H7 (cell line): ENCODE data around the gene ZNF683. TPM values are rescaled to one million over a fixed set of nuclear protein-coding genes. Genes with fewer than 3 reads are reported as not detected.

Experiments
- DNase-seq: peaks from one replicate; pipeline ENCODE4 v3.0.0; 2012
- H3K27me3 ChIP-seq: 2 replicates; pipeline ENCODE4 v1.6.0; 2011; ENCODE audit warnings: mild to moderate bottlenecking, low read length; ENCODE audit not compliant: control insufficient read depth, insufficient read depth
- H3K36me3 ChIP-seq: replicated peaks from 2 replicates; pipeline ENCODE4 v1.5.1; 2011; ENCODE audit warnings: low read length; ENCODE audit not compliant: control insufficient read depth, insufficient read depth
- H3K4me3 ChIP-seq: 2 replicates; pipeline ENCODE4 v1.5.1; 2011; ENCODE audit warnings: low read depth, mild to moderate bottlenecking, control low read depth, low read length, moderate library complexity; ENCODE audit not compliant: insufficient read depth
- total RNA-seq: library from RNA; depleted of rRNA; stranded (reverse); fragments of >200 nt; shearing (Covaris generic); gene quantifications from 2 replicates; pipeline ENCODE4 v1.2.3, GENCODE V29; 2014

The ZNF683 gene
- total RNA-seq, 1 experiment from 2014 or later: not detected

DNA sequence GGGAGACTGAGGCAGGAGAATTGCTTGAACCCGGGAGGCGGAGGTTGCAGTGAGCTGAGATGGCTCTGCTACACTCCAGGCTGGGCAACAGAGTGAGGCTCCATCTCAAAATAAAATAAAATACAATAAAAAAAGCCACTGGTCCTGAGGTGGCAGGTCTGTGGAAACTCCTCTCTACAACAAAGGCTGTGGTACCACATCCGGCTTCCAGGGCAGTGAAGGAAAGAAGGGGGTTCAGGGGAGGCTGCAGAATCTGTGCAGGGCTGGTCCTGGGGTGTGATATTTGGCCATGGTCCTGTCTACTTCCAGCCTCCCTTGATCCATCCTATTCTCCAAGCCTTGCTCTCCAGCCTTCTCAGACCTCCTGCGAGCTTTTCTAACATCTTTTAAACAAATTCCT, 731 bp upstream of the ZNF683 start:
- Histone ChIP-seq H3K27me3 (no peaks in the 10 kb centered on the region), H3K4me3 (no peak overlapping the region), H3K36me3 (no peaks in the 10 kb centered on the region)
- DNase-seq: no peak

GRCh38 chr1:26372039-26372438, 511 bp downstream of the ZNF683 start:
- no peak overlapping the region for H3K4me3 ChIP-seq
- H3K27me3 ChIP-seq: no peaks in the 10 kb centered on the region
- no peaks in the 10 kb centered on the region for H3K36me3 ChIP-seq
- DNase-seq: no peak

DNA sequence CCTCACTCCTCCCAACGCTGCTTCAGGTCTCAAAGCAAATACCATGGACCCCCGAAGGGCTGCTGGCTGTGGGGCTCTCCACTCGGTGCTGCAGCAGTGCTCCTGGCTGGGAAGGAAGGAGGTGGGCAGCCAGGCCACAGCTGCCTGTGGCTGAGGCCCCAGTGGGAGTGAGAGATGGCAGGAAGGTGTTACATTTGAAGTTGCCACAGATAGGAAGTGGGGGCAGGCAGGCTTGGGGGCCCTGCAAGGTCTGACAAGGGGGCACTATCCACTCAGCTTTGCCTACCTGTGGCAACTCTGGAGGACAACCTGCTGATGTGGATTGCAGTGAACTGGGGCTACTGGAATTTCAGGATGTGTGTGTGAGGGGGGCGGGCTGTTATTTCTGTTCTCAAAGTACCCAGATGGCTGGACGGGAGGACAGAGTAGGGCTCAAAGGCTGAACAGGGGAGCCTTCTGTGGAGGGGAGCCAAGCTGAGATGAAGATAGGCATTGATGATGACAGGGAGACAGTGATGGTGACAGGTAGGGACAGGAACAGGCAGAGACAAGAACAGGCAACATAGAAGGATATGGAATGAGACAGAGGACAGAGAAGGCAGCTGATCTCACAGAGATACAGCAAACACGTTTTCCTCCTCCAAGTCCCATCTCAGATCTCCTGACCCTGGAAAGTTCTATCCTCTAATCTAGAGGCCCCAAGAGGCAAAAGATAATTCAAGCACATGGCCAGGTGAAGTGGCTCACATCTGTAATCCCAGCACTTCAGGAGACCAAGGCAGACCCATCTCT, 1.8 kb downstream of the ZNF683 start:
- Histone ChIP-seq H3K27me3 (no peaks in the 10 kb centered on the region), H3K36me3 (no peaks in the 10 kb centered on the region), H3K4me3 (no peak overlapping the region)
- no peak for DNase-seq

GRCh38 chr1:26368486-26368885, 4.1 kb downstream of the ZNF683 start:
- Histone ChIP-seq H3K27me3 (peaks cover 5% of the 10 kb centered on the region; the same call in 1 of the 2 replicates), H3K4me3 (no peak overlapping the region), H3K36me3 (no peaks in the 10 kb centered on the region)
- DNase-seq: no peak

GRCh38 chr1:26368006-26368405, 4.5 kb downstream of the ZNF683 start:
- H3K27me3 ChIP-seq: peaks cover 5% of the 10 kb centered on the region; the same call in 1 of the 2 replicates
- peak; percentile 23 for DNase-seq
- no peaks in the 10 kb centered on the region for H3K36me3 ChIP-seq
- H3K4me3 ChIP-seq: no peak overlapping the region

GRCh38 chr1:26367441-26367840, 5.1 kb downstream of the ZNF683 start:
- Histone ChIP-seq H3K27me3 (peaks cover 5% of the 10 kb centered on the region; the same call in 1 of the 2 replicates), H3K4me3 (no peak overlapping the region), H3K36me3 (no peaks in the 10 kb centered on the region)
- DNase-seq: peak; percentile 27

DNA sequence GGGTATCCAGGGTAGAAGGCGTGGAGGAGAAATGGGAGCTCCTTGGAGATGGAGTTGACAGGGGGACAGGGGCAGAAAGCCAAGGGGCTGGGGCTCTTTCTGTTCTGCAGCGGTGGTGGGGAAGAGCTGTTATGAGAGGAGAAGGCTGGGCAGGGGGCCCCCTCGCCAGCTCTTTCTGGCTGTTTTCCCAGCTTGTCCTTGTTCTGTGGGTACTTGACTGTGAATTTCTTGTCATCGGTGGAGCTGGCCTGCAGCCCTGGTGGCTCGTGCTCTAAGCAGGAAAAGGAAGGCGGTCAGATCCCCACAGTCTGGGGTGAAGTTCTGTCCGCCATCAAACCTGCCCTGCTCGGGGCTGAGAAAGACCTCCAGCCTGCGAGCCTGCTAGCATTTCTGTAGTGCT, 7.6 kb downstream of the ZNF683 start:
- no peaks in the 10 kb centered on the region for H3K36me3 ChIP-seq
- peaks cover 16% of the 10 kb centered on the region for H3K27me3 ChIP-seq
- peak; percentile 23 for DNase-seq
- H3K4me3 ChIP-seq: no peak overlapping the region

DNA sequence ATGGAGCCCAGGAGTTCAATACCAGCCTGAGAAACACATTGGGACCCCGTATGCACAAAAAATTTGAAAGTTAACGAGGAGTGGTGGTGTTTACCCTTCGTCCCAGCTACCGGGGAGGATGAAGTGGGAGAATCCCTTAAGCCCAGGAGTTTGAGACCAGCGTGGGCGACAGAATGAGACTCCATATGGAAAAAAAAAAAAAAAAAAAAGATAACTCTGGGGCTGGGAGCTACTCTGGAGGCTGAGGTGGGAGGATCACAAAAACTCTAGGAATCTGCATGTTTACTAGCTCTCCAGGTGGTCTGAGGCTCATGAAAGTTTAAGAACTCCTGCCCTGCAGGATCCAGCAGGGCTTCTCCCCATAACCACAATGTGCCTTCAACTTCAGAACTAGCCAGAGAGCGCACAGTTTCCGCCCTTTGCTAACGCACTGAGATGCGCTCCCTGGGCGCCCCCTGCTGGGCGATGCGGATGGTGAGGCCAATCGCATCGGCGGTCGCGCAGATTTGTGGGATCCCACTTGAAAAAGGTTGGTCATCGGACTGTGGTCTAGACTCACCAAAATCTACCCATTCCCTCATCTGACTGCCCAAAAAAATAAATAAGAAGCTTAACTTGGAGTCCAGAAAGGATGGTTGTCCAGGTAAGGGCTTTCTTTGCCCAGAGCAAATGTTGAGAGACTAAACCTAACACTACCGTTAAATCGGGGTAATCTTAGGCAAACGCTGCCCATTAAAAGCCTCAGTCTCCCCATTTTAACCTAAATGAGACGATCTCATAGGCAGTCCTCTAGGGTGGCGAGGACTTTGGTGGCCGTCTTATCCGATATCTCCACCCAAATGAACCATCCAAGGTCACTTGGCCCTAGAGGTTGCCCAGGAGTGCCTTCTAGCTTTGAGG, 8.8 kb downstream of the ZNF683 start:
- peaks cover 21% of the 10 kb centered on the region for H3K27me3 ChIP-seq
- H3K4me3 ChIP-seq: no peak overlapping the region
- DNase-seq: peak; percentile 91
- H3K36me3 ChIP-seq: no peaks in the 10 kb centered on the region

DNA sequence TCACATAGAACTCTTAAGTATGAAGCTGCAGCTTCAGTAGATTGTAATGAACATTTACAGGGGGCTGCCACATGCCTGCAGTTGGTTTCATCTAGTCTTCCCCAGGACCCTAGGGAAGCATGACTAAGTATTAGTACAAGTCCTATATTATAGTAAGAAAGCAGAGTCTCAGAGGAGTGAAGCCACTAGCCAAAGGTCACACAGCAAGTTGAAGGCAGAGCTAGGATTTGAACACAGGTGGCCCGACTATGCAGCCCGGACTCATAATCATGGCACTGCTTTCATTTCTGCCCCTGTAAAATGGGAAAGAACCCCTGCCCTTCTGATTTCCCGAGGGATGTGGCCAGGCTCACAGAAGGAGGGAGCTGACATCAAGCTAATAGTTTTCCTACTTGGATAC, 10.2 kb downstream of the ZNF683 start:
- Histone ChIP-seq H3K27me3 (peaks cover 21% of the 10 kb centered on the region), H3K4me3 (no peak overlapping the region)

DNA sequence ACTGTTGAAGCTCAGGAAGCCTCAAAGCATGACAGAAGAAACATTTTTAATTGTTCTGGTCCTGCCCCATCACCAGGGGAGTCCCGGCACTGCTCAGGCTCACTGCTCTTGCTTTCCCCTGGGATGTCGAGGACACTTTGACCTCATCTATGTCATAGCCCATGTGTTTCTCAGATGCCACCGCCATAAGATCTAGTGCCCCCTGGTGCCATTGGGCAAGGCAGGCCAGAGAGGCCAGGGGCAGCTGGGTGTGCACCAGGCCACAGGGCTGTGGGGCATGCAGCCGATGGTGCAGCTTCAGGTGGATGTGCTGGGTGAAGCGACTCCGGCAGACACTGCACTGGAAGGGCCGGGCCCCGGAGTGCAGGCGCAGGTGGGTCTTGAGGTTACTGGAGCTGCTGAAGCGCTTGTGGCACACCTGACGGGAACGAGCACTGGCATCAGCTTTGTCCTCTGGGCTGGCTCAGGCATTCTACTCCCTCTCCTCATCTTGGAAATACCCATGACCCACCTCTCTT, 10.9 kb downstream of the ZNF683 start:
- peaks cover 21% of the 10 kb centered on the region for H3K27me3 ChIP-seq
- no peaks in the 10 kb centered on the region for H3K36me3 ChIP-seq

More for the DNA sequence above, 10.2 kb downstream of the ZNF683 start:
- no peaks in the 10 kb centered on the region for H3K36me3 ChIP-seq
- DNase-seq: peak; percentile 4

DNA sequence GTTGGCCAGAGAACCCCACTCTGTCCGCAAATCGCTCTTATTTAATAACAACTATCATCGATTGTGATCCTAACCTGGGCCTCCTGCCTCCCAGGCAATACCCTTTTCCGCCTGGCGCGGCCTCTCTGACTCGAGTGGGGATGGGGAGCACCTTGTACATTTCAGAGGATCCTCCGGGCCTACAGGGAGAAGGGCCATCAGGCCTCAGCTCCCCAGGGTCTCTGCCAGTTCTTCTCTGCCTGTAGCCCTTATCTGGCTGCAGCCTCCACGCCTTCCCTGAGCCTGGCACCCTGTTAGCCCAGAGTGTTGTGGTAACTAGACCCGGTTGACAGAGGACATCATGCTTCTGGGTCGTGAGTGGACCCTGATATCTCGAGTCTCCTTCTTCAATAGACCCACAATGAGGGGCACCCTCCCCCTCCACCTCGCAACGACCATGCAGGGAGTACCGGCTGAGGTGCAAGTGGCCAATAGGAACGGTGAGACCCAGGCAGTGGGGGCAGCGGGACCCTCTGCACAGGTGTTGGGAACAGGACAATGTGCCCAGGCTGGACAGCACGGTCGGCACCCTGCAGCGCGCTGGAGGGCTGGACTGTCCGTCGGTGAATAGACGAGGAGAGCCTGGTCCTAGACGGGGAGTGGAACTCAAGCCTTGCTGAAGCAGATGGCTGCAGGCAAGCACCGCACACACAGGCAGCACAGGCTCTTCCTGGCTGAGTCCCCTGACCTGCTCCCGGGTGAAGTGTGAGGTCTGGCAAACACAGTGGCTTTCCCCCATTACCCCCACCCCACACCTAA, 11.5 kb downstream of the ZNF683 start:
- Histone ChIP-seq H3K27me3 (peaks cover 21% of the 10 kb centered on the region), H3K4me3 (peak overlapping the region; percentile 66), H3K36me3 (no peaks in the 10 kb centered on the region)
- DNase-seq: peak; percentile 61

More for the DNA sequence above, 10.9 kb downstream of the ZNF683 start:
- DNase-seq: peak; percentile 54
- H3K4me3 ChIP-seq: no peak overlapping the region

- Histone ChIP-seq H3K4me3 (peak overlapping the region; percentile 66), H3K36me3 (no peaks in the 10 kb centered on the region), H3K27me3 (peaks cover 21% of the 10 kb centered on the region)
- DNase-seq: peak; percentile 96
Measured at GRCh38 chr1:26359981-26360806, 12.4 kb downstream of the ZNF683 start.
